GM21381 (cell line): ENCODE results near the gene CACNA1S.

Experiments
- ATAC-seq: cut with Tn5 transposase; IDR thresholded peaks from one replicate; pipeline ENCODE4 v1.9.1; 2021; ENCODE audit warnings: mild to moderate bottlenecking, moderate library complexity; ENCODE audit not compliant: unreplicated experiment

CACNA1S gene

DNA sequence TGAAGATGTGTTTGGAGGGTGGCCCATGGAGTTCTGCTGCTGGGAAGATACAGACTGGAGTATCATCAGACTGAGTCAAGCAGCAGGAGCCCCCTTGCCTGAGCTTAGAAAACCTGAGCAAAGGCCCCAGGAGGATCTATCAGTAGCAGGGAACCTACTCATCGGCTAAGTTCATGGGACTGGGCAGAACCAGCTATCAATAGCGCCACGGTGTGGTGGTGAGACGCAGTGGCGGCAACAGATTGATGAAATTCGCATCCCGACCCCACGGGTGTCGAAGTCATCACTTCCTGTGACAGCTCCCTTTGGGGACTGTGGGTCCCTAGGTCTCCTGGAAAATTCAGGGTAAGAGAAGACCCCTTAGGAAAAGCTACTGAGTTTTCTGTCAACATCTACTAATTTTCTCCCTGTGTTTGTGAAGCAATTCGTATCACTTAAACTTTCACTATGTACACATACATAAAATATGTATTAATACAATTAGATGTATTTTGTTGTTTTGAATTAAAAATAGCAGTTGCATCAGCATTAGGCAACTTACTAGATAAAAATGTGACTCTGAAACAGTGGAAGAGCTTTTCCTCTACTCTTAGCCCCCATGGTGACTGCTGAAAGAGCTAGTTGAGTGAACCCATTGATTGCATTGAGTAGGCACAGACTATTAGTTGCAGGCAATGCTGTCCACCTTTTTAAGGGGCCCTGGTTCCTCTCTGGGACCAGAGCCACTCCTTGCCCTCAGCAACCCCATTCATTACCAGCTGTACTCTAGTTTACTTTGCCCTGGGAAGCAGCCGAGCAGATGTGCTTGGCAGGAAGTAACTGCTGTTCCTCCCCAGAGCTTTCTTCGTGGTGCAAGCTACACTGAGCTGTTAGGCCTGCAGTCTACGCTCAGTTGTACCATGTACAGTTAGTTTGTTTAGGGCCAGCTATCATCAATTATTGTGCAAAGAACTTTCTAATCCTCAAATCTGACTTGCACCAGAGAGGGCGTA lies 7.3 kb upstream of the CACNA1S start:
- ATAC-seq: no peak

DNA sequence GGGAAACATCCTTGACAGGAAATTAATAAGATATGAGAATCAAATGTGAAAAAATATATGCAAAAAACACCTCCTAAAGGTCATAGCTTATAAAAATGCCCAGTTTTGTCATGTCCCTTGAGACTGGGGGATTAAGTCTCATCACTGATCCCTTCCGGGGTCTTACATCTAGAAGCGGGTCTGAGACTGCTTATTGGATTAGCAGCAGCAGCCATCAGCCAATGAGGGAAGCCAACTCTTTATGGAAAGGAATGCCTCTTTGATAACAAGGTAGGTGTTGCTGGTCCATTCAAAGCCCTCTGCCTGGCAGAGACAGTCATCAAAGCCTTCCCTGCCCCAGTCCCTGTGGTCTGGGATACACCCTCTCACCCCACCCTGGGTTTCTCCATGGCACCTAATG lies 3.9 kb upstream of the CACNA1S start:
- no peak for ATAC-seq

DNA sequence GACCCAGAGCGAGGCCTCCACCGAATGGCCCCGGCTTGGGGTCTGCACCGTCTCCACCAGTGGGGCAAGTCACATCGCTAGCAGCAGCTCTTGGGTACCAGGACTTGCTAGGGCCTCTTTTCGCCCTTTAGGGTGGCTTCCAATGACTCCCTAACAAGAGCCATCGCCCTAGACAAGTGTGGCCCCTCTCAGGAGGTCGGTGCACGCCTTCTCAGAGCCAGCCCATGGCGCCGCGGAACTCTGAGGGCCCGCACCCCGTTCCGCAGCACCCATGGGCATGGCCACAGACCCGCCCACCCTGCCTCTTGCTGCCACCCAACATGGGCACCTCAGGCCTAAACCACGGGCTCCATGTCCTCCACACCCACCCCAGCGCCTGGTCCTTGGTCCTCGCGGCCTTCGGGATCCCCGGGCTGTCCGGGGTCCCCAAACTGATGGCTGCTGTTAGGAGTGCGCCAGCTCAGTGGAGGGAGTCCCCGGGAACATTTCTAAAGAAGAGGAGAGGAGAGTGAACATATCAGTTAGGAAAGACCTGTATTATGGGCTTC lies 3.2 kb upstream of the CACNA1S start:
- ATAC-seq: no peak

DNA sequence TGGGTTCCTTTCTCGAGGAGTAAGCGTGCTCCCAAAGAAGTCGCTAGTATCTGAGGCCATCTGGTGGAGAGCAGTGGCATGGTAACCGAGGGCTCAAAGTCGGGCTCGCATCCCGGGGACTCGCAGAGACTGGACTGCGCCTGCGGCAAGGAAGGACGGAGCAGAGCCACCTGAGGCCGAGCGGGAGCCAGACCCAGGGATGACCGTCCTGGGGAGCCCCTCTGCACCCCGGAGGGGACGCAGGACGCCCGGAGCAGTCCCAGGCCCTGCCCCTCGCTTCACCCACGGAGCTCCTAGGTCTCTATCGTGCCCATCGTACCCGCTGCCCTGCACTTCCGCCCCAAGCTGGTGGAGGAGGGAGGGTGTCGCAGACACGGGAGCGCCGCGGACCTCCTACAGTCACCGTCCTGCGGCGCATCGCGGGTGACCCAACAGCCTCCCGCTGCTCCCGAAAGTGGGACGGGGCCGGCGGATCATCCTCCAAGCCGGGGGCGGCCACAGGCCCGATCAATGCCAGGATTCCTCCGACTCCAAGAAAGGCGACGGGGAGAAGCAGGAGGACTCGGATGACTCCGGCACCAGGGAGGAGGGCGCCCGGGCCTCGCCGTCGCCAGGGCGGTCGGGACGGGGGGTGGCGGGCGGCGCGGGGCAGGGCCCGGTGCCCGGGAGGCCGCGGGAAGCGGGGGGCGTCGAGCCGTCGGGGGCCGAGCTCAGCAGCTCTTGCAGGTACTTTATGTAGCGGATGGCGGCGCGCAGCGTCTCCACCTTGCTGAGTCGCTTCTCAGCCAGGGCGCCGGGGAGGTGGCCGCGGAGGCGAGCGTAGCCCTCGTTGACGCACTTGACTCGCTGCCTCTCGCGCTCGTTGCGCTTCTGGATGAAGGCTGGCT lies 2.3 kb upstream of the CACNA1S start:
- ATAC-seq: peak; percentile 91

DNA sequence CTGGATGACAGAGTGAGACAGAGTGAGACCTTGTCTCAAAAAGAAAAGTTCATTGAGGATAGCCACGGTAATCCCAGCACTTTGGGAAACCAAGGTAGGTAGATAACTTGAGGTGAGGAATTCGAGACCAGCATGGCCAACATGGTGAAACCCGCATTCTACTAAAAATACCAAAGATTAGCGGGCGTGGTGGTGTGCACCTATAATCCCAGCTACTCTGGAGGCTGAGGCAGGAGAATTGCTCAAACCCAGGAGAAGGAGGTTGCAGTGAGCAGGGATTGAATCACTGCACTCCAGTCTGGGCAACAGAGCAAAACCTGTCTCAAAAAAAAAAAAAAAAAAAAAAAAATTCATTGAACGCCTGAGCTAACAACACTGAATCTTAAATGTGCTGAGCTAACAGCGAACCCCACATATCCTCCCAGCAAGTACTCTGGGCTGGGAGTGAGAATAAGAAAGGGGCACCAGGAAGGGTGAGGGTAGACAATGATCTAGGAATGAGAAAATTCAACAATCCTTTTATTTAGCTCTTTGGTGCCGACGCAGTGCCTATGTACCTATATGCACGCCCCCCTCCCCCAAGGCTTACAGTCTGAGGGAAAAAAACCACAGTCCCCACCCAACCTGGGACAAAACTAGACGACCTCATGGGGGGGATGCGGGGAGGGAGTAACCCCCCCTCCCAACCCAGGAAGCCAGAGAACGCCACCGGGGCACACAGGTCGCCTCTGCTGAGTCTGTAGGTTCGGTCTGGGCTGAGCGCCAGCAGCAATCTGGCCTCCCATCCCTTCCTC lies 1.4 kb upstream of the CACNA1S start:
- ATAC-seq: no peak

DNA sequence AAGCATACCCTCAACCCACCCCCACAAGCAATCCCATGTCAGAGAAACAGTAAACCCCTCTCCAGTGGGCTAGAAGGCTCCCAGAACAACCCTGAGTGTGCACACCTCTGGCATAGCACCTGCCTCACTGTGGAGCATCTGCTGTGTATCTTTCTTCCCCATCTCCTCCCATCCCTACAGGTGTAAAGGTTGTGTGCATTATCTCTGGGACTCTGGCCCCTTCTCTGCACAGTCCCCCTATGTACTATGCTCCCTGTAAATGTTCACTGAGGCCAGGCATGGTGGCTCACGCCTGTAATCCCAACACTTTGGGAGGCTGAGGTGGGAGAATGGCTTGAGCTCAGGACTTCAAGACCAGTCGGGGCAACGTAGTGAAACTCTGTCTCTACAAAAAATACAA lies 700 bp upstream of the CACNA1S start:
- no peak for ATAC-seq

DNA sequence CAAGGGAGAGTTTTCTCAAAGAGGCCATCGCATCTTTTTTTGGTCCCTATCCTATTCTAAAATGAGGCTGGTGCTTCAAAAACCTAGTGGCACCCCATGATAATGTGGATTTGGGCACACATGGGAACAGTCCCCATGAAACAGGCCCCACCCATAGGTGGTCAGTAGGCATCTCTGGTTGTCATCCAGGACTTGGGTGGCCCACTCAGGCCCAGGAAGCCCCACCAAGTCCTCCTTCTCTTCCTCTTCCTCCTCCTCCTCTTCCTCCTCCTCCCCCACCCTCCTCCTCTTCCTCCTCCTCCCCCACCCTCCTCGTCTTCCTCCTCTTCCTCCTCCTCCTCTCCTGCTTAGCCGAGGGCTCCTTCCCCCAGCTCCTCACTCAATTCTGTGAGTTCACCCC lies 554 bp downstream of the CACNA1S start:
- ATAC-seq: no peak

DNA sequence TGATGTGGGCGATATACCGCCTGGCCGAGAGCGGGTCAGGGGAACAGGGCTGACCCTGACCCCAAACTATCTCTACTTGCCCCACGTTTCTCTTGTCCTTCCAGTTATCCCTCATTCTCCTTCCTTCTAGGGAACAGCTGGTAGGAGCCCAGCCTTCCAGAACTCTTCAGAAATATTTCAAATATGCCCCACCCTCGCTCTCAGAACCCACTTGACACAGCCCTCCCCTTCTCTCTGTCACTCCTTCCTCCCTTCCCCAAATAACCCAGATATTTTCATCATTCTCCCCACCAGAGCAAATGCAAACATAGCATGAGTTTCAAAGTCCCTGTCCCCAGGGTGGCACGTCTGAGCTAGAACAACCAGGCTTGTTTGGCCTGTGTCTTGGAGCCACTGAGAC lies 1.1 kb downstream of the CACNA1S start:
- ATAC-seq: no peak

DNA sequence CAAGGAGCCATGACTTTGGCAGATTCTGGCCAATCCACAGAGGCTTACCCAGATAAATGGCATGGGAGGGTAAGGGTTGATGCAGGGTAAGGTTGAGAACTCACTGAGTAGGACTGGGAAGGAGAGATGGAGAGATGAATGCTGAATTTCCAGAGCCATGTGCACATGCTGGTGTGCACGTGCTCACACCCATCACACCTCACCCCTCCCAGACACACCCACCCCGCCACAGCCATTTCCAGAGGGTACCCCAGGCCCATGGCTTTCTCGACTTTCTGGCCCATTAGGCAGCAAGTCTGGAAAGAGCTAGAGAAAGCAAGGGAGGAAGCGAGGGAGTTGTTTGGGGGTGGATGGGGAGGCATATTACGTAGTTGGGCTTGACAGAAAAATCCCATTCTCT lies 1.6 kb downstream of the CACNA1S start:
- no peak for ATAC-seq

DNA sequence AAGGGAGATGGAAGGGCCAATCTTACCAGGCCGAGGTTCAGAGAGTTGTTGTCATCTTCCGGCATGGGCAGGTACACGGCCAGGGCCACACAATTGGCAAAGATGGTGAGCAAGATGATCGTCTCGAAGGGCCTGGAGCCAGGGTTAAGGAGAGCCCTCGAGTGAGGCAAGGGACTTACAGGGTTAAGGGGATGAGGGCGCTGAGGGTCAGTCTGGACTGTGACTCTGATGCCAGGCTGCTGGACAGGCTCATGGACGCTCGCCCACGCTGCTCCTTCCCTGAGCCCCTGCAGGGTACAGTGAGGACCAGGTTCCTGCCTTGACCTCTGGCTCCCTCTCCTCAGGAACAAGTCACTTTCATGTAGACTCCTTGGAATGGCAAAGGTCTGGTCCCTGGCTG lies 2.1 kb downstream of the CACNA1S start:
- ATAC-seq: no peak

DNA sequence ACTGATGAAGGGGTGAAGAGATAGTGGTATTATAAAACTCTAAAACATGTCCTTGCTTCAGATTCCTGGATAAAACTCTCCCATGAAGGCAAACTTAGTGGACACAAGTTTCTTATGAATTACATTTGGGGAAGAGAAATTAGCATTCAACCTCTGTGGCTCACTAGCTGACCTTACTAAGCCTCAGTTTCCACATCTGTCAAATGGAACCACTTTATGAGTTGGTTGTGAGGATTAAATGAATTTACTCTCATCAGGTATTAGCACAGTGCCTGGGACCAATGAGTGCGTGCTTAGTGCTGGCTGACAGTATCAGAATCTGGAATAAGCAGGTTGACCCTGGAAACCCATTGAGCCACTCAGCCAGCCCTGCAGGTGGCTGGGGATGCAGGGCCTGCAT lies 2.6 kb downstream of the CACNA1S start:
- no peak for ATAC-seq

DNA sequence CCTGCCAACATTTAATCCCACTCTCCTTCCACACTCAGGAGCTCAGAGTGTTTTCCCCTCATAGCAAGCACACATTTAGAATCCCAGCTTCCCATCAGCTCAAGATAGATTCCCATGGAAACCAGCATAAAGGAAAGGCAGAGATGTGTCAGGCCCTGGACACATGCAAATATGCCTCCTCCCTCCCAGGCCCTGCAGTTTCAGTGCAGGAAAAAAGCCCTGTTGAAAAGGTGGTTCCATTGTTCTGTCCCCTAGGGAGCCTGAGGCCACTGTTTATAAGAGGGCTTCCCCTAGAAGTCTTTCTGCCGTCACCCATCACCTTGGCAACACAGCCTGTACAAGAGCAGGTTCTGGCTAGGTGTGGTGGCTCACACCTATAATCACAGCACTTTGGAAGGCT lies 3.6 kb downstream of the CACNA1S start:
- no peak for ATAC-seq

DNA sequence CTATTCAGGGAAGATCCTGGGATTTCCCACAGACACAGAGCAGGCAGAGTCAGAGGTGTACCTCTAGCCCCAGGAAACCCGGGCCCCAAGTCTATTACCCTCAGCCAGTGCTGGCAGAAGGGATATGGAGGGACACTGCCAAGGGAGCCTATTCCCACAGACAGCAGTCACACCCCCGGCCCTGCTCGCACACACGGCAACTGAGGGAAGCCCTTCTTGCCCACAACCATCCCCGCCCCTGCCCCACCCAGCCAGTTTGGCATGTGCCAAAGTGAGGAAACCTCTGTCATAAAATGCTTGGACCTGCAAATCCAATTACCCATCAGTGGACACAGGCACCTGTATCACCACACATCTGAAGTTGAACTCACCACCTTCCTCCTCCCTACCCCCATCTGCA lies 6.5 kb downstream of the CACNA1S start:
- no peak for ATAC-seq

DNA sequence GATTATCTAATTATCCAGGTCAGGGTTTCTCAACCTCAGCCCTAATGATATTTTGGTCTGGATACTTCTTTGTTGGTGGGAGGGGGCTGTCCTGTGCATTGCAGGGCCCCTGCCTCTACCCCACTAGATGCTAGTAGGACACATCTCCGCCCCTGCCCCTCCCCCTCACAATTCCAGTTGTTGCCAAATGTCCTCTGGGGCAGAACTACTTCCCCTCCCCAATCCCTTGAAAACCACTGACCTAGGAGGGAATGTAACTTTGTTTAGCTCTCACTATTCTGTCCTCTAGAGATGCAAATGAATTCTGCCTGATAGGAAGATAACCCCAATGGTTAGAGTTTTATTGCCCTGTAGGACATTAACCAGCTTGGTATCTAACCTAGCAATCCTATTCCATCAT lies 8.1 kb downstream of the CACNA1S start:
- ATAC-seq: no peak

DNA sequence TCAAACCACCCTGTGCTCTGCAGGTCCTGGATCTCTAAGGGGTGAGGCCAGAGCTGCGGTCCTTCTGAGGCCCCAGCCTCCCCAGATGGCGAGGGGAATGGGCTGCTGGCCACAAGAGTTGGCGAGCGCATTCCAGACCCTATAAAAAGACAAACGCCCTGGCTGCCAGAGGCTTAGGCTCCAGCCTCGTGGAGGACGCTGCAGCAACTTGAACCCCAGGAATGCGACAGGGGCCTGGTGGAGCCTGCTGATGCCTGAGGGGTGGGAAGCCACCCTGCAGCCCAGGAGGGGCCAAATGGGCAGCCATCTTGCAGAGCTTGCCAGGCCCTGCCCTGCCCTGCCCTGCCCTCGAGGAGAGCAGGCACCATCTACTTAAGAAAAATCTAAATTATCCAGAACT lies 8.6 kb downstream of the CACNA1S start:
- ATAC-seq: no peak

DNA sequence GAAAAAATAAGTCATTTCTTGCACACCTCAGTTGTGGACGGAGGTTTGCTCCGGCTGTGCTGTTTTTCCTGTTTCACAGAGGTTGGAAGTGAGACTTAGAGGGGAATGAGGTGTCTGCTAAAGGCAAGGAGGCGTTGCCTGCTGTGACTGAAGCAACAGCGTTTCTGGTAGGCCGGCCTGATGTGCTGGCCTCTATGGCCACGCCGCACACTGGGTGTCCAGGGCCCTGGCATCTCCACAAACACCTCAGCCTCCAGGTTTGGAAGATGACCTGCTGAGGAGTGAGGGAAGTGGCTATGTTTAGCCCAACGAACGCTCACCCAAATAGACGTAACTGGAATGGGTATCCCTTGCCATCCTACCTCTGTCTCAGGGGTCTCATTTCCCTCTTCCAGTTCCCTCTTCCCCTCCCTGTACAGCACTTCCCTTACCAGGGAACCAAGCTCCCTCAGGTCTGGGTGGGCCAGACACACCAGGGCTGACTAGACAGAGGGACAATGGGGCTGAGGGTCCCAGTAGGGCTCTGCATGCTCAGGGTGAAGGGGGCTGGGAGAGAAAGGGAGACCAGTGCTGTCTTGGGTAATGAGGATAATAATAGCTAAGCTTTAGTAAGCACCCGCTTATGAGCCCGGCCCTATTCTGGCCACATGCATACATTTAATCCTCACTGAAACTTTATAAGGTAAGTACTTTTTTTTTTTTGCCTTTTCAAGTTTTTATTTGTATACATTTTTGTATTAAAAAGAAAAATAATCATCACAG lies 11.9 kb downstream of the CACNA1S start:
- ATAC-seq: no peak

DNA sequence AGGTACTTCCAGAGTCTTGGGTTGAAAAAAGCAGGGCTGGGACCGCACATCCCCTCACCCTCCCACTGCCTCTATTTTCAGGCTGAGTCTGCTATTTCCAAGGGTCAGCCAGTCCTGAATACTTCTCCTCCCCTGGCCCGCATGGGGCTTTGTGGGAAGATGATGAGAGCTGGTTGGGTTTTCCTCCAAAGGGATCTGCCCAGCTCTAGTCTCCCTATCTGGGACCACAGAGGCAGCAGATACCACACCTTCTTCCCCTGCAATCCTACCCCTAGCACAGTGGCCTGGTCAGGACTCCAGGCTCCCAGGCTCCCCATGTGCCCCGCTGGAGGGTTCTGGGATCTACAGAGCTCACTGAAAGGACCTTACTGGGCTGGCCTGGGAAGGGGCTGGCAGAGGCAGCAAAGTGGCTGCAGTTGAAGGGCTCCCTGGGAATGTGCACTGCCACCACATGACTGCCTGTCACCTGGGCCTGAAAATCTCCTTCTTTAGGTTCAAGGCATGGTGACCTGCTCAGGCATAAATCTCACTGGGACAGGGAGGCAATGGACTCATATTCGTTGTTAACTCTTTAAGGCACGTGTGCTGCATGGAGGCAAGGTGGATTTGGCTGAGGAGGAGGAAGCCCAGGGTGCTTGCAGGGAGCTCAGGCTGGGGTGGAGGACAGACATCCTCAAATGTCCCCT lies 13.1 kb downstream of the CACNA1S start:
- ATAC-seq: no peak

DNA sequence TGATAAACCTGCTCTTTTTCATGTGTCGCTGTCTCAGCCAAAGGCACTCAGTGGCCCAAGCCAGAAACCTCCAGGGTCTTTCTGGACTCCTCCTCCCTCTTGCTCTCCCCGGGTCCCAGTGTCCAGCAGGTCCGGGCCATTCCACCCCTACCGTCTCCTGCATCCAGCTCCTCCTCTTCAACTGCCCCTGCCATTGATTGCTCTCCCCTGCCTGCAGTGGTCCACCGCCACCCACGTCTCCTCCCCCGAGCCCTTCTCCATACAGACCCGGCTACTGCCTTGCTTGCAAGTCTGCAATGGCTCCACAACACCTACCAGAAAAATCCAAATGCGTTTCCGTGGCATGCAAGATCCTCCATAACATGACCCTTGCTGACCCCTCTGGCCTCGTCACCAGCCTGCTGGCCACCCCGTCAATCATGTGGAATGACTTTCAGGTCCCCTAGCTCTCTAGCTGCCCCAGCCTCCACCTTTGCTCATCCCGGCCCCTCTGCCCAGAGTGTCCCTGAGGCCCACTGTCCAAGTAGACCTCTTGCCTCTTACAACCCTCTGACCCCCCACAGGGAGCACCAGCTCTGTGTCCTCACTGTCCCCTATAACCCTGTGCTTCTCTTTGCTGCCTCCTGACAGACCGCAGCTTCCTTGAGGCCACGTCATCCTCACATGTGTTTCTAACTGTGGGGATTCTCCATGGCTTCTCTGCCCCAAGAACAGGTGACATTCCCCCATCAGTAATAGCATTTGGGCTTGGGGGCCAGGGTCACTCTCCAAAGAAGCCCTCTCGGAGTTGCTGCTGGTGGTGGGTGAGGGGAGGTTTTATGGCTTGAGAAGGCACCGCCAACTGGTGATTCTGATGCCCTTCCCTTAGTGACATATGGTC lies 15.0 kb downstream of the CACNA1S start:
- ATAC-seq: no peak
